Gastroesophageal sphincter (tissue), 4 donors: ENCODE data around the gene TIAM2. TPM values are rescaled to one million over a fixed set of nuclear protein-coding genes. Genes with fewer than 3 reads are reported as not detected.

Experiments used
- ATAC-seq: fragments of 150-250 bp; one replicate; pipeline ENCODE4 v1.9.1; 2016; ENCODE audit warnings: mild to moderate bottlenecking, moderate library complexity
- H3K27ac ChIP-seq, 4 donors: fragments of 200-600 bp; sonication (generic) in 3 of 4; 1 replicate in 3 of 4; 2 replicates in 1 of 4; pipeline ENCODE4 v1.5.1; 2016 to 2019
- H3K27me3 ChIP-seq: fragments of 200-600 bp; sonication (generic); one replicate; pipeline ENCODE4 v1.5.1; 2019
- H3K36me3 ChIP-seq, 2 donors: fragments of 200-600 bp; sonication (generic); one replicate each; pipeline ENCODE4 v1.5.1; 2019; ENCODE audit warnings: control low read depth in 1 of 2
- H3K4me1 ChIP-seq, 3 donors: fragments of 200-600 bp; sonication (generic); 1 replicate in 2 of 3; 2 replicates in 1 of 3; pipeline ENCODE4 v1.5.1; 2016 to 2019; ENCODE audit warnings: control low read depth in 2 of 3
- H3K4me3 ChIP-seq, 2 donors: fragments of 200-600 bp; sonication (generic); one replicate each; pipeline ENCODE4 v1.5.1; 2019; ENCODE audit warnings: mild to moderate bottlenecking in 1 of 2, moderate library complexity in 1 of 2
- H3K9me3 ChIP-seq, 3 donors: fragments of 200-600 bp; sonication (generic); one replicate each; pipeline ENCODE4 v1.5.1; 2017 to 2019; ENCODE audit warnings: control low read depth in 2 of 3
- CTCF ChIP-seq, 4 experiments: fragments of 200-600 bp in 2 of 4; fragments of 450-650 bp in 2 of 4; sonication (generic) in 1 of 4; IDR thresholded peaks; one replicate each; pipeline ENCODE4 v1.5.1; 2017 to 2019; ENCODE audit warnings: antibody characterized with exemption in 4 of 4, mild to moderate bottlenecking in 2 of 4, moderate library complexity in 2 of 4
- EP300 ChIP-seq: sonication (generic); formaldehyde crosslinking; IDR thresholded peaks from one replicate; pipeline ENCODE4 v1.6.1; 2017; ENCODE audit warnings: antibody characterized with exemption, mild to moderate bottlenecking
- POLR2A ChIP-seq, 2 donors: fragments of 450-650 bp; IDR thresholded peaks; one replicate each; pipeline ENCODE4 v1.6.1; 2017; ENCODE audit warnings: antibody characterized with exemption in 2 of 2, mild to moderate bottlenecking in 2 of 2, moderate library complexity in 1 of 2
- POLR2AphosphoS5 ChIP-seq: sonication (generic); formaldehyde crosslinking; IDR thresholded peaks from one replicate; pipeline ENCODE4 v1.6.1; 2017; ENCODE audit warnings: antibody characterized with exemption
- WGBS, 2 donors: methylation state at CpG; one replicate each; pipeline ENCODE4 v1.1.5; 2018; ENCODE audit warnings: low coverage in 1 of 2; 5-methylcytosine and 5-hydroxymethylcytosine counted together
- total RNA-seq, 4 donors: library from RNA; depleted of rRNA; stranded (reverse); fragments of >200 nt; gene quantifications; one replicate each; pipeline ENCODE4 v1.1.0, GENCODE V29; 2016

The TIAM2 gene
- total RNA-seq, 4 donors from 2014 or later, result 6.3 to 22.6 (median 14.2) TPM

DNA sequence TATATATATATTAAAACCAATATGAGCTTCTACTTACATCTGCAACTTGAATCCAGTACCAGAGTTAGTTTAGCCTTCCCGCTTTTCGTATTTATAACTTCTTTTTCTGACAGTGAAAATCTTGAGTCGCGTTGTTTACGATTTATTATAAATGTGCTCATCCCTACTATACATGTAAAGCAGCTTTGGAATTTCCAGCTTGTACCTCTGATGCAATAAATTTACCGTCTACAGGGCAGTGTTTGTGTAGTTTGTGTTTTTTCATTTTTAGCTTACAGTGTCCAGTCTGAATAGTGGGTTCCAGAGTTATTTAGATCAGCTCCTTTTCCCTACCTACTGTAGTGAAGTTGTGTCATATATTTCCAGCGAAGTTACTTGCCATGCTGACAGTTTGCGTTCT is 66.3 kb downstream of the TIAM2 start:
- H3K36me3 ChIP-seq, result no peaks in the 10 kb centered on the region
- 94 to 96% methylated on average over 6 to 8 of the region's 8 CpGs for WGBS, 2 donors
- H3K9me3 ChIP-seq, result no peaks in the 10 kb centered on the region
- no peaks in the 10 kb centered on the region for H3K27me3 ChIP-seq
- H3K4me3 ChIP-seq, result no peak overlapping the region
- no peak overlapping the region for H3K27ac ChIP-seq
- ATAC-seq, result no peak
- TF ChIP-seq EP300 (no peak), POLR2AphosphoS5 (no peak), CTCF (IDR thresholded peaks at IDR 0.05) (no peak), POLR2A (IDR thresholded peaks at IDR 0.05) (no peak)
- H3K4me1 ChIP-seq, result no peaks in the 10 kb centered on the region

- TF ChIP-seq CTCF (IDR thresholded peaks at IDR 0.05) (no peak), POLR2AphosphoS5 (no peak)
- Histone ChIP-seq H3K4me3 (no peak overlapping the region), H3K9me3 (no peaks in the 10 kb centered on the region), H3K36me3 (no peaks in the 10 kb centered on the region), H3K27ac (no peak overlapping the region), H3K4me1 (no peaks in the 10 kb centered on the region), H3K27me3 (no peaks in the 10 kb centered on the region)
- 89 to 100% methylated on average over 1 of the region's 1 CpG for WGBS, 2 donors
- ATAC-seq, result peak; percentile 46
Measured at GRCh38 chr6:155062866-155063341, 67.8 kb downstream of the TIAM2 start.

DNA sequence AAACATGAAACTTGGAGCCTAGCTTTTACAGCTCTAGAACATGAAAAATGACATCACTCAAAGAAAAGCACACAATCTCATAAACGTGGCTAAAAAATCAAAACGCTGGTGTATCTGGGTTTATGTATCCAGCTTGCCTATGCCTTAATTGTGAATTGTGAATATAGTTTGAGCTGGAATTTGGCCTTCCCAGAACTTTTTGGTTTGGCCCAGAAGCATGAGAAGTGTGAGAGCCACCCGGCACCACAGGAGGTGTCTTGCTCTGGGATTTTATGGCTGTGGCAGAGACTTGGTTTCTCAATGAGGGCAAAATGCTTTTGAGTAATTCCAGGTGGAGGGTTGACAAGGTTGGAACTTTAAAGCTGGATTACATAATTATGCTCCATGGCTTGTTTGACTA is 69.2 kb downstream of the TIAM2 start:
- Histone ChIP-seq H3K36me3 (no peaks in the 10 kb centered on the region), H3K4me1 (no peaks in the 10 kb centered on the region), H3K4me3 (no peak overlapping the region), H3K9me3 (no peaks in the 10 kb centered on the region), H3K27me3 (no peaks in the 10 kb centered on the region), H3K27ac (no peak overlapping the region)
- WGBS, 2 donors, result 69% methylated on average over 3 of the region's 3 CpGs; no CpG with 5 or more reads in 1 of the 2 donors
- TF ChIP-seq POLR2AphosphoS5 (no peak), POLR2A (IDR thresholded peaks at IDR 0.05) (no peak), CTCF (IDR thresholded peaks at IDR 0.05) (no peak), EP300 (no peak)
- ATAC-seq, result no peak

- H3K27me3 ChIP-seq, result no peaks in the 10 kb centered on the region
- TF ChIP-seq POLR2A (IDR thresholded peaks at IDR 0.05) (no peak), POLR2AphosphoS5 (no peak), EP300 (no peak), CTCF (IDR thresholded peaks at IDR 0.05) (no peak)
- no peaks in the 10 kb centered on the region for H3K4me1 ChIP-seq
- no peaks in the 10 kb centered on the region for H3K36me3 ChIP-seq
- no peak overlapping the region for H3K27ac ChIP-seq
- no peak for ATAC-seq
- 59 to 90% methylated on average over 2 to 6 of the region's 6 CpGs for WGBS, 2 donors
- H3K4me3 ChIP-seq, result no peak overlapping the region
- no peaks in the 10 kb centered on the region for H3K9me3 ChIP-seq
Measured at GRCh38 chr6:155066361-155066760, 71.2 kb downstream of the TIAM2 start.

DNA sequence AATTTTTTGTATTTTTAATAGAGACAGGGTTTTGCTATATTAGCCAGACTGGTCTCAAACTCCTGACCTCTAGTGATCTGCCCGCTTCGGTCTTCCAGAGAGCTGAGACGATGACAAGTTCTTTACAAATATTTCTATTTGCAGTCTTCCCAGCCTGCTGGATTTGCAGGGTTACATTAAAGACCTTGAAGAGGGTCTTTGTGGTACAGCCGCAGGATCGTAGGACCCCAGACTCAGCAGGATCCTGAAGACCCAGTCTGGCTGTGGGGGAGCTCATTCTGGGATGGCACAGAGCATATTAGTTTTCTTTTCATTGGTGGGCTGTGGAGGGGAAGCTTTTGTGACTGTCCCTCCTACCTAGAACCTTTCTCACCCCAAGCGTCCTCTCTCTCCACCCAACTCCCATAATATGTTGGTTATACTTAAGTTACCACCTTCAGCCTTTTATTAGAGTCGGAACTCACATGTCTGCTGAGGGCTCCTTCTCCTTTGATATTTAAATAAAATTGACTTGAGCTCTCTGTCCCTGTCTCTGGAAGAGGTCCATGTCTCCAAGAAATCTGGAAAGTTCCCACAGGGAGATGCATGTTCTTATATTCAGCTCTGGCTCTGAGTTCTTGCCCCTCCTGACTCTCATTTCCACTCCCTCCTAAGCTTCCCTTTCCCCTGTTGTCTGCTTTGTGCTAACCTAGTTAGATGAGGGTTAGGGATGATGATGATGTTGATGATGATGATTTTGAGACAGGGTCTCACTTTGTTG is 72.0 kb downstream of the TIAM2 start:
- TF ChIP-seq CTCF (IDR thresholded peaks at IDR 0.05) (no peak), POLR2A (IDR thresholded peaks at IDR 0.05) (no peak), EP300 (no peak)
- Histone ChIP-seq H3K36me3 (no peaks in the 10 kb centered on the region), H3K4me1 (no peaks in the 10 kb centered on the region), H3K4me3 (no peak overlapping the region), H3K9me3 (no peaks in the 10 kb centered on the region), H3K27me3 (no peaks in the 10 kb centered on the region), H3K27ac (no peak overlapping the region)
- WGBS, 2 donors, result 82 to 87% methylated on average over 2 to 7 of the region's 7 CpGs
- no peak for ATAC-seq
